IPS DF 6.9 (cell line): ENCODE results near the gene ZNF789.

ENCODE experiments used
- DNase-seq: peaks from one replicate; pipeline ENCODE4 v3.0.0-alpha.2; 2013; ENCODE audit warnings: low read depth, low spot score
- H3K27ac ChIP-seq: one replicate; pipeline ENCODE4 v1.5.1; 2013; ENCODE audit warnings: low read length, control low read depth
- H3K27me3 ChIP-seq: 2 replicates; pipeline ENCODE4 v1.6.1; 2013; ENCODE audit warnings: mild to moderate bottlenecking, low read length; ENCODE audit not compliant: control insufficient read depth, insufficient read depth
- H3K36me3 ChIP-seq: 2 replicates; pipeline ENCODE4 v1.6.1; 2013; ENCODE audit warnings: low read length; ENCODE audit not compliant: control insufficient read depth, insufficient read depth
- H3K4me1 ChIP-seq: 2 replicates; pipeline ENCODE4 v1.6.1; 2013; ENCODE audit warnings: low read length; ENCODE audit not compliant: control insufficient read depth, insufficient read depth
- H3K4me3 ChIP-seq: 2 replicates; pipeline ENCODE4 v1.5.1; 2013; ENCODE audit warnings: mild to moderate bottlenecking, low read length
- H3K9me3 ChIP-seq: 2 replicates; pipeline ENCODE4 v1.6.1; 2013; ENCODE audit warnings: low read length, inconsistent platforms; ENCODE audit not compliant: control insufficient read depth, insufficient read depth
- WGBS: extraction: QIAGEN DNeasy Blood & Tissue Kit; methylation state at CpG from one replicate; pipeline ENCODE4 v1.1.7; 2013; ENCODE audit warnings: mixed read lengths, missing lambda C conversion rate; ENCODE audit not compliant: insufficient read length, insufficient coverage; 5-methylcytosine and 5-hydroxymethylcytosine counted together

The ZNF789 gene

DNA sequence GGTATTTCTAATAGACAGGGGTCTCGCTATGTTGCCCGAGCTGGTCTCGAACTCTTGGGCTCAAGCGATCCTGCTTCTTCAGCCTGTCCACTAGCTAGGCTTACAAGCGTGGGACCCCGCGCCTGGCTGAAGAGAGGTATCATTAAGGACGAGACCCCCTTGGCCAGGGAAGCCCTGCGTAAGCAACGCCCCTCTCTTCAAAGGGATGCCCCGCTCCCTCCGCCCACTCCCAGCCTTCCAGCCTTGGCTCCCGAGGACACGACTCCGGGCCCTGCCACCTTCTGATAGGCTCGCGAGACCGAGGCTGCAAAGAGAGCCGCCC lies 31.6 kb downstream of the ZNF789 start:
- peak; percentile 94 for DNase-seq
- no peaks in the 10 kb centered on the region for H3K36me3 ChIP-seq
- no peaks in the 10 kb centered on the region for H3K4me1 ChIP-seq
- H3K27me3 ChIP-seq = no peaks in the 10 kb centered on the region
- WGBS = no CpG with 5 or more reads among the region's 19 CpGs
- H3K9me3 ChIP-seq = no peaks in the 10 kb centered on the region
- H3K27ac ChIP-seq = no peak overlapping the region
- H3K4me3 ChIP-seq = peak overlapping the region; percentile 71; the same call in 1 of the 2 replicates

DNA sequence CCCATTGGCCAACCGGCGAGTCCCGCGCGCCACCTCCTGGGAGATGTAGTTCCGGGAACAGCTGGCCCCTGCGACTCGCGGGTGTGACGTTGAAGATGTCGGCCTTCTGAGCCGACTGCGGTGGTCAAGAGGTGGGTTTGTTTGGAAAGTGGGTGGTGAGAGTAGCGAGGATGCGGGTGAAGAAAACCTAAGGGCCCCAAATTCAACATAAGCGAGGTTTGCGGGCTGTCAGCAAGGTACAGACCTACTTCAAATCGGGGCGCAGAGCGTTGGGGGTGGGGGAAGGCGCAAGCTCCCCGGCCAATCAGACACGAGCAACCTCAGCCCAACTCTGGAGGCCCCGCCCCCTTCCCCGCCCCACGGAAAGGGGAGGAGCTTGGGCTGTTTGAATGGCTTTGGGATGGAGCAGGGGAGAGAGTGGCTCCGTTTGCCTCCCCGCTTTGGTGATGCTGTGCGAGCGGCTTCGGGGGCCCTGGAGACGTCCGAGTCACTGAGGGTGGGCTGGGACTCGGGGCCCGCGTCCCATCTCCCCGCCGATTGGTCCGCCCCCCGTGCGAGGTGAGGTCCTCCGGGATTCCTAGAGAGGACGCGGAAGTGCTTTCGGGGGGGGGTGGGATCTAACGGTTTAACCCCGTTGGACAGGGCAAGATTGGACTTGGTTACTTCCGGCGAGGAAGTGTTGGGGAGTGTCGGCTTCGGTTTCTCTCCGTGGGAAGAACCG lies 32.1 kb downstream of the ZNF789 start, which contains the start of gene ZKSCAN5:
ZKSCAN5 (plus strand) TSS at position 60 of the 721 bp plus-strand sequence. CDS start 1,383 bp downstream, outside the sequence.
- H3K9me3 ChIP-seq = no peaks in the 10 kb centered on the region
- WGBS = no CpG with 5 or more reads among the region's 53 CpGs

DNA sequence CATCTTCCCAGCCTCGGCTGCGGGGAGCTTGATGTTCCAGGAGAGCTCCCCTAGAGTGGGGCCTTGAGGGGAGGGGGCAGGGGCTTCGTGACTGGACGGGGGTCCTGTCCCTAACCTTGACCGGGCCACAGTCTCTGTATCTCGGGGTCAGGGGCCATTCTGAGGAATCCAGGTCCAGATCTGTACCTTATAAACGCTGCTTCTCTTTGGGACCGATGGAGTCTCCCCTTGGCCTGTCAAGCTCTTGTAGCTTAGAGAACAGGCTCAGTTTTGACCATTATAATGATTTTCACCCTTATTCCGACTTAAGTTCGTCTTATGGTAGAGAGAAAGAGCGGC lies 32.6 kb downstream of the ZNF789 start:
- Histone ChIP-seq H3K36me3 (no peaks in the 10 kb centered on the region), H3K9me3 (no peaks in the 10 kb centered on the region), H3K27ac (no peak overlapping the region), H3K27me3 (no peaks in the 10 kb centered on the region), H3K4me3 (peak overlapping the region; percentile 71; the same call in 1 of the 2 replicates), H3K4me1 (no peaks in the 10 kb centered on the region)
- DNase-seq = no peak
- WGBS = no CpG with 5 or more reads among the region's 11 CpGs

More for the DNA sequence above, 32.1 kb downstream of the ZNF789 start, which contains the start of gene ZKSCAN5:
- DNase-seq = peak; percentile 60
- Histone ChIP-seq H3K27ac (no peak within 1 kb of the TSS), H3K36me3 (no peaks in the 10 kb centered on the region), H3K27me3 (no peaks in the 10 kb centered on the region), H3K4me1 (no peaks in the 10 kb centered on the region), H3K4me3 (peak within 1 kb of the TSS; percentile 71; the same call in 1 of the 2 replicates)

DNA sequence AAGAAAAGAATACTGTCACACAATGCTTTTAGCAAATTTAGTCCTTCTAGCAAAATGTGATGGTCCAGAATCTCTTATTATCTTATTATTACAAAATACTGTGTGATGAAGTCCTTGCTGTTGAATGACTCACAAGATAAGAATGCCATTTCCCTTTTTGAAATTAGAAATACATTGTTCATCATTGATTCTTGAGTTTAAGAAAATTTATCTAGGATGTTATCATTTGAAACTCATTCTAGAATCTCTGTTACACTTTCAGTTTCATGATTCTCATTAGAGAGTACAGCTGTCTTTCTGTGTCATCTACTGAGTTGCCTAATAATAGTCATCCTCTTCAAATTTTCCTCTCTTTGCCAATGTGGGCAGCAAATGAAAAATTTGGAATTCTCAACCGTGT lies 41.4 kb downstream of the ZNF789 start:
- WGBS = no CpG with 5 or more reads among the region's 1 CpG
- H3K27ac ChIP-seq = no peak overlapping the region
- peaks cover 10% of the 10 kb centered on the region; the same call in 1 of the 2 replicates for H3K36me3 ChIP-seq
- no peak for DNase-seq
- no peak overlapping the region for H3K4me3 ChIP-seq
- no peaks in the 10 kb centered on the region for H3K4me1 ChIP-seq
- H3K9me3 ChIP-seq = no peaks in the 10 kb centered on the region
- H3K27me3 ChIP-seq = no peaks in the 10 kb centered on the region; the same call in 1 of the 2 replicates

DNA sequence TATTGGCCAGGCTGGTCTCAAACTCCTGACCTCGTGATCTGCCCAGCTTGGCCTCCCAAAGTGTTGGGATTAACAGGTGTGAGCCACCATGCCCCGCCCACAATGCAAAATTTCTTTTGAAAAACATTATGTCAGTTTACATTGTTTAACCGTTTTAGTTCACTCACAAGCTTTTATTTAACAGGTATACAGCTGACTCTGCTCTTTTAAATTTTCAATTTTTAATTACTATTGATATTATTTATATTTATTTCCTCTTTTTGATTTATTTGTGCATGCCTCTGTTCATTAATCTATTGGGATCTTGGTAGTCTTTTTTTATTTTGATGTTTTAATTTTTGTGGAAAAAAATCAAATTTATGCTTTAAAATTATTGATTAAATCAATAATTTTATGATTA lies 48.7 kb downstream of the ZNF789 start:
- Histone ChIP-seq H3K27ac (no peak overlapping the region), H3K4me3 (no peak overlapping the region), H3K36me3 (peaks cover 10% of the 10 kb centered on the region; the same call in 1 of the 2 replicates), H3K27me3 (no peaks in the 10 kb centered on the region; the same call in 1 of the 2 replicates), H3K4me1 (no peaks in the 10 kb centered on the region), H3K9me3 (no peaks in the 10 kb centered on the region)
- WGBS = no CpG with 5 or more reads among the region's 3 CpGs
- no peak for DNase-seq

DNA sequence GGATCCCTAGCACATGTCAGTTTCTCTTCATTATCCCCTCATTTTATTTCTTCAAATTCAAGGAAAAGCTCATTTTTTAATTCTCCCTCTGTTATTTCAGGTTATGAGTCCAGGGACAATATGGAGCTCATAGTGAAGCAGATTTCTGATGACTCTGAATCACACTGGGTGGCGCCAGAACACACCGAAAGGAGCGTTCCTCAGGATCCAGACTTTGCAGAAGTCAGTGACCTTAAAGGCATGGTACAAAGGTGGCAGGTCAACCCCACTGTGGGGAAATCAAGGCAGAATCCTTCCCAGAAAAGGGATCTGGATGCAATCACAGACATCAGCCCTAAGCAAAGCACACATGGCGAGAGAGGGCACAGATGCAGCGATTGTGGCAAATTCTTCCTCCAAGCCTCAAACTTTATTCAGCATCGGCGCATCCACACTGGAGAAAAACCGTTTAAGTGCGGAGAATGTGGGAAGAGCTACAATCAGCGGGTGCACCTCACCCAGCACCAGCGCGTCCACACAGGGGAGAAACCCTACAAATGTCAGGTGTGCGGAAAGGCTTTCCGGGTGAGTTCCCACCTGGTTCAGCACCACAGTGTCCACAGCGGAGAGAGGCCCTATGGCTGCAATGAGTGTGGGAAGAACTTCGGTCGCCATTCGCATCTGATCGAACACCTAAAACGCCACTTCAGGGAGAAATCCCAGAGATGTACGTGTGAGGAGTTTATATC lies 53.2 kb downstream of the ZNF789 start:
- Histone ChIP-seq H3K27me3 (no peaks in the 10 kb centered on the region), H3K9me3 (no peaks in the 10 kb centered on the region), H3K27ac (no peak overlapping the region), H3K36me3 (peaks cover 9% of the 10 kb centered on the region), H3K4me3 (no peak overlapping the region), H3K4me1 (no peaks in the 10 kb centered on the region)
- DNase-seq = no peak
- no CpG with 5 or more reads among the region's 21 CpGs for WGBS

DNA sequence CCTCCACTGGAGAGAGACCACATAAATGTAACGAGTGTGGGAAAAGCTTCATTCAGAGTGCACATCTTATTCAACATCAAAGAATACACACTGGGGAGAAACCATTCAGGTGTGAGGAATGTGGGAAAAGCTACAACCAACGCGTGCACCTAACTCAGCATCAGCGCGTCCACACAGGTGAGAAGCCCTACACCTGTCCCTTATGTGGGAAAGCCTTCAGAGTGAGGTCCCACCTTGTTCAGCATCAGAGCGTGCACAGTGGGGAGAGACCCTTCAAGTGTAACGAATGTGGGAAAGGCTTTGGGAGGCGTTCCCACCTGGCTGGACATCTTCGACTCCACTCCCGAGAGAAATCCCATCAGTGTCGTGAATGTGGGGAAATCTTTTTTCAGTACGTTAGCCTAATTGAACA lies 58.7 kb downstream of the ZNF789 start:
- DNase-seq = no peak
- H3K27me3 ChIP-seq = no peaks in the 10 kb centered on the region
- WGBS = no CpG with 5 or more reads among the region's 12 CpGs
- no peak overlapping the region for H3K27ac ChIP-seq
- peaks cover 10% of the 10 kb centered on the region for H3K9me3 ChIP-seq
- no peaks in the 10 kb centered on the region for H3K4me1 ChIP-seq
- peaks cover 21% of the 10 kb centered on the region for H3K36me3 ChIP-seq
- no peak overlapping the region for H3K4me3 ChIP-seq

DNA sequence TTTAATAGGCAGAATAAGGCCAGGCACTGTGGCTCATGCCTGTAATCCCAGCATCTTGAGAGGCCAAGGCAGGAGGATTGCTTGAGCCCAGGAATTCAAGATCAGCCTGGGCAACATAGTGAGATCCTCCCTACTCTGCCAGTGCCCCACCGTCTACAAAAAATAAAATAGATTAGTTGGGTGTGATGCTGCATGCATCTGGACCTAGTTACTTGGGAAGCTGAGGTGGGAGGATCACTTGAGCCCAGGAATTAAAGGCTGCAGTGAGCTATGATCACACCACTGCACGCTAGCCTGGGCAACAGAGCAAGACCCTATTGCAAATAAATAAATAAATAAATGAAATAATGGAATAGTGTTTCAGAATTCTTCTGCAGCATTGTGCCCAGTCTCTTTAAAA lies 63.0 kb downstream of the ZNF789 start:
- no peak for DNase-seq
- Histone ChIP-seq H3K27ac (no peak overlapping the region), H3K4me1 (no peaks in the 10 kb centered on the region), H3K9me3 (peaks cover 12% of the 10 kb centered on the region), H3K27me3 (no peaks in the 10 kb centered on the region), H3K4me3 (no peak overlapping the region), H3K36me3 (peaks cover 16% of the 10 kb centered on the region)
- no CpG with 5 or more reads among the region's 2 CpGs for WGBS
